ENCODE measurements around the gene A2ML1. TPM values are rescaled to one million over a fixed set of nuclear protein-coding genes. Genes with fewer than 3 reads are reported as not detected.

A2ML1 gene
- total and polyA plus RNA-seq, 2 of the 4 experiments (the other 2 are of a cell fraction), result not detected

- Histone ChIP-seq H3K27ac (ENCODE audit: insufficient read depth, low read length) (no peak overlapping the region), H3K9me1 (ENCODE audit: insufficient read depth, low read length) (peaks cover 12% of the 10 kb centered on the region), H3K4ac (ENCODE audit: low read depth, low read length) (no peak overlapping the region), H3K9ac (ENCODE audit: low read depth, low read length) (no peak overlapping the region), H4K20me1 (ENCODE audit: insufficient read depth, low read length) (no peaks in the 10 kb centered on the region), H3K56ac (ENCODE audit: extremely low read depth, insufficient read depth, low read length) (no peak overlapping the region), H2BK120ac (ENCODE audit: low read depth, low read length) (no peak overlapping the region), H4K91ac (ENCODE audit: insufficient read depth, low read depth, low read length) (no peak overlapping the region), H3K9me3 (ENCODE audit: control insufficient read depth, insufficient read depth, low read length) (no peaks in the 10 kb centered on the region), H3K4me2 (ENCODE audit: low read depth, low read length) (no peak overlapping the region), H2BK20ac (ENCODE audit: low read depth, low read length) (no peak overlapping the region), H2BK15ac (ENCODE audit: low read depth, low read length) (no peak overlapping the region), H3K36me3 (ENCODE audit: control insufficient read depth, insufficient read depth, low read length) (peaks cover 7% of the 10 kb centered on the region), H3K4me1 (ENCODE audit: control insufficient read depth, insufficient read depth, low read length) (peaks cover 2% of the 10 kb centered on the region), H3K27me3 (ENCODE audit: control insufficient read depth, insufficient read depth, low read length) (no peaks in the 10 kb centered on the region), H3K23ac (ENCODE audit: low read depth, low read length) (no peak overlapping the region), H2AK9ac (replicated peaks; ENCODE audit: low read depth, low read length, poor library complexity) (no peak overlapping the region), H3K79me1 (ENCODE audit: low read depth in 1 of 2, low read length in 2 of 2) (peaks cover 7 to 31% of the 10 kb centered on the region in 2 experiments), H2AK5ac (ENCODE audit: low read depth, low read length) (no peak overlapping the region), H3K18ac (ENCODE audit: low read depth, low read length) (no peak overlapping the region), H3K4me3 (ENCODE audit: insufficient read depth, low read depth, low read length) (no peak overlapping the region), H4K8ac (ENCODE audit: low read depth in 2 of 2, low read length in 2 of 2) (no peak overlapping the region), H4K5ac (ENCODE audit: low read depth, low read length) (no peak overlapping the region), H3K14ac (replicated peaks; ENCODE audit: low read depth, low read length) (no peak overlapping the region), H2BK5ac (ENCODE audit: low read depth, low read length, poor library complexity, severe bottlenecking) (no peak overlapping the region), H2AFZ (replicated peaks; ENCODE audit: low read length, poor library complexity) (no peak overlapping the region)
- ATAC-seq (ENCODE audit: low read depth), result no peak
- BruUV-seq (replicated peaks), result no TSS peak
- DNase-seq, result no peak
- TF ChIP-seq ELK1 (IDR thresholded peaks at IDR 0.05; ENCODE audit: borderline replicate concordance, low read depth, low read length) (no peak), CEBPB (IDR thresholded peaks at IDR 0.05; ENCODE audit: low read depth, low read length) (no peak), FOS (IDR thresholded peaks at IDR 0.05; ENCODE audit: low read depth, low read length) (no peak), USF2 (IDR thresholded peaks at IDR 0.05; ENCODE audit: low read depth, low read length) (no peak), NFE2L2 (IDR thresholded peaks at IDR 0.05; ENCODE audit: low read depth, low read length) (no peak), BHLHE40 (IDR thresholded peaks at IDR 0.05; ENCODE audit: low read depth, low read length) (no peak), MAFK (IDR thresholded peaks at IDR 0.05; ENCODE audit: low read depth, low read length) (no peak), CTCF (conservative IDR thresholded peaks at IDR 0.05; ENCODE audit: low read depth, low read length) (no peak), MXI1 (IDR thresholded peaks at IDR 0.05; ENCODE audit: borderline replicate concordance, low read depth, low read length) (no peak), MAZ (IDR thresholded peaks at IDR 0.05; ENCODE audit: borderline replicate concordance, low read depth, low read length) (no peak), RAD21 (IDR thresholded peaks at IDR 0.05; ENCODE audit: low read length) (no peak), POLR2A (IDR thresholded peaks at IDR 0.05; ENCODE audit: low read depth, low read length) (no peak), SMC3 (IDR thresholded peaks at IDR 0.05; ENCODE audit: low read depth, low read length) (no peak), CHD1 (IDR thresholded peaks at IDR 0.05; ENCODE audit: low read depth, low read length) (no peak), RCOR1 (IDR thresholded peaks at IDR 0.05; ENCODE audit: insufficient replicate concordance, low read length) (no peak)
- WGBS, 2 experiments (ENCODE audit: extremely low coverage in 2 of 2, insufficient read length in 1 of 2), result 94% methylated on average over 2 of the region's 3 CpGs; no CpG with 5 or more reads in 1 of the 2 experiments
- intact Hi-C loops (cut with micrococcal nuclease), result no loop called here
- ChIA-PET POLR2A (ENCODE audit: unreplicated experiment) (no interaction called here), CTCF (no interaction called here)
- dilution Hi-C loops (cut with HindIII; ENCODE audit: low sequenced_read_pairs, unreplicated experiment), result no loop called here
- in situ Hi-C loops (cut with MboI; ENCODE audit: low sequenced_read_pairs), result no loop called here
These were observed 94.6 kb downstream of the A2ML1 start for GRCh38 chr12:8917031-8917430.
